Measurements from ENCODE around the gene ICA1. TPM values are rescaled to one million over a fixed set of nuclear protein-coding genes. Genes with fewer than 3 reads are reported as not detected.

ICA1 gene
- total and polyA plus RNA-seq, 2 donors (not counting 3 experiments of a cell fraction or from before 2014, with no cell fraction given), result 19.0 to 47.1 TPM

GRCh38 chr7:8189625-8190024 is 72.3 kb downstream of the ICA1 start:
- BruUV-seq (replicated peaks), result no TSS peak
- Histone ChIP-seq H3K27me3 (ENCODE audit: control insufficient read depth in 2 of 2, insufficient read depth in 2 of 2, low read length in 2 of 2) (no peaks in the 10 kb centered on the region), H3K27ac (ENCODE audit: insufficient read depth, low read depth, low read length) (no peak overlapping the region), H3K9me1 (replicated peaks; ENCODE audit: control insufficient read depth, extremely low read depth, insufficient read depth, low read length) (no peaks in the 10 kb centered on the region), H3K9ac (replicated peaks; ENCODE audit: extremely low read depth, insufficient read depth, low read length) (no peak overlapping the region), H3K79me2 (ENCODE audit: control insufficient read depth, insufficient read depth, low read length) (no peaks in the 10 kb centered on the region), H3K4me1 (ENCODE audit: control insufficient read depth, extremely low read depth, insufficient read depth, low read length) (no peaks in the 10 kb centered on the region), H4K20me1 (replicated peaks; ENCODE audit: control insufficient read depth, extremely low read depth, insufficient read depth, low read length) (no peaks in the 10 kb centered on the region), H3K4me3 (replicated peaks in 1 of 3; ENCODE audit: insufficient read depth in 1 of 3, low read depth in 1 of 3, low read length in 3 of 3) (no peak overlapping the region), H3K4me2 (ENCODE audit: insufficient read depth, low read length) (no peak overlapping the region), H3K9me3 (replicated peaks; ENCODE audit: control insufficient read depth, insufficient read depth, low read length) (no peaks in the 10 kb centered on the region), H2AFZ (ENCODE audit: low read depth, low read length) (no peak overlapping the region), H3K36me3 (ENCODE audit: control insufficient read depth in 2 of 2, extremely low read depth in 1 of 2, insufficient read depth in 2 of 2, low read length in 2 of 2) (no peaks in the 10 kb centered on the region)
- dilution Hi-C loops (cut with MboI; ENCODE audit: extremely low pct_ligation_motif_present, low sequenced_read_pairs), result no loop called here
- no peak for DNase-seq (ENCODE audit: low read depth, low spot score)
- no peak for FAIRE-seq
- intact Hi-C loops (cut with micrococcal nuclease), result loop anchor here (1.0 to 10.0 kb wide), 6 partner anchors 107 to 508 kb away; partner anchors contain the start of gene GLCCI1
- TF ChIP-seq FOS (IDR thresholded peaks at IDR 0.05; ENCODE audit: borderline replicate concordance, insufficient read depth, low read length), result no peak
- TF ChIP-seq POLR2AphosphoS5 (IDR thresholded peaks at IDR 0.05; ENCODE audit: insufficient read depth, low read depth, low read length), result no peak
- TF ChIP-seq CTCF (IDR thresholded peaks at IDR 0.05; ENCODE audit: extremely low read depth in 1 of 2, insufficient read depth in 1 of 2, low read depth in 1 of 2, low read length in 2 of 2), result no peak
- TF ChIP-seq EZH2 (IDR thresholded peaks at IDR 0.05; ENCODE audit: borderline replicate concordance, low read depth, low read length, severe bottlenecking), result no peak
- TF ChIP-seq JUN (IDR thresholded peaks at IDR 0.05; ENCODE audit: borderline replicate concordance, insufficient read depth, insufficient read length, low read depth), result no peak
- no peak for TF ChIP-seq MAX (IDR thresholded peaks at IDR 0.05; ENCODE audit: insufficient read depth, insufficient read length)
- no peak for TF ChIP-seq MYC (IDR thresholded peaks at IDR 0.05; ENCODE audit: low read depth, low read length)
- TF ChIP-seq GATA2 (IDR thresholded peaks at IDR 0.05; ENCODE audit: insufficient read depth, insufficient read length, low read depth, low read length), result no peak
- no peak for TF ChIP-seq POLR2A (IDR thresholded peaks at IDR 0.05; ENCODE audit: low read depth, low read length)
- ChIA-PET CTCF (interaction anchor here (0.6 to 5.5 kb wide), 52 partner anchors 8 to 765 kb away, joined by 3 to 83 read pairs (median 4); partner anchors contain the start of genes GLCCI1, ICA1 and UMAD1), POLR2A (interaction anchor here (0.5 kb wide), 1 partner anchor 1006 kb away, joined by 4 read pairs; no protein-coding TSS in a partner anchor)

Measured in endothelial cell of umbilical vein (primary cell).